Measurements from ENCODE around the gene CTDSP2.
"Not testable (repeated sequence)": the region's sequence is repeated elsewhere in the genome, so short reads cannot be mapped to it uniquely, and the experiment has no call there.

CTDSP2 gene

DNA sequence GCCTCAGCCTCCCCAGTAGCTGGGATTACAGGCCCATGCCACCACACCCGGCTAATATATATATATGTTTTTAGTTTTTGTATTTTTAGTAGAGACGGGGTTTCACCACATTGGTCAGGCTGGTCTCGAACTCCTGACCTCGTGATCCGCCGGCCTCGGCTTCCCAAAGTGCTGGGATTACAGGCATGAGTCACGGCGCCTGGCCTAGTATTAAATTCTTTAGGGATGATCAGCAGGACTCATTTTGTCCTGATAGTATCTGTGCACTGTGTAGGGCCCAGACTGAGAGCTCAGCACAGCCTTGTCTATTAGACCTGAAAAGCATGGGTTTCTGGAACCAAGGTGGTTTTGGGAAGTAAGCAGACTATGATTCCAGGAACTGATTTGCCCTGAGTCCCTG, 34.5 kb upstream of the CTDSP2 start:
- DNase-seq, result not testable (repeated sequence)

DNA sequence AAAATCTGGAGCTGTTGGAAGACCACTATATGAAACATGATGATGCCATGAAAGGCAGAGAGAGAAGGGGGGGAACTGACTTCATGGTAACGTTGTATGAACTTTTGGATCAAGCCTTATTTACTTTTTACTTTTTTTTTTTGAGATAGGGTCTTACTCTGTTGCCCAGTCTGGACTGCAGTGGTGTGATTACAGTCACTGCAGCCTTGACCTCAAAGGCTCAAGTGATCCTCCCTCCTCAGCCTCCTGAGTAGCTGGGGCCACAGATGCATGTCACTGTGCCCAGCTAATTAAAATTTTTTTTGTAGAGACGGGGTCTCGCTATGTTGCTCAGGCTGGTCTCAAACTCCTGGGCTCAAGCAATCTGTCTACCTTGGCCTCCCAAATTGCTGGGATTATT, 31.3 kb upstream of the CTDSP2 start:
- DNase-seq, result no peak

DNA sequence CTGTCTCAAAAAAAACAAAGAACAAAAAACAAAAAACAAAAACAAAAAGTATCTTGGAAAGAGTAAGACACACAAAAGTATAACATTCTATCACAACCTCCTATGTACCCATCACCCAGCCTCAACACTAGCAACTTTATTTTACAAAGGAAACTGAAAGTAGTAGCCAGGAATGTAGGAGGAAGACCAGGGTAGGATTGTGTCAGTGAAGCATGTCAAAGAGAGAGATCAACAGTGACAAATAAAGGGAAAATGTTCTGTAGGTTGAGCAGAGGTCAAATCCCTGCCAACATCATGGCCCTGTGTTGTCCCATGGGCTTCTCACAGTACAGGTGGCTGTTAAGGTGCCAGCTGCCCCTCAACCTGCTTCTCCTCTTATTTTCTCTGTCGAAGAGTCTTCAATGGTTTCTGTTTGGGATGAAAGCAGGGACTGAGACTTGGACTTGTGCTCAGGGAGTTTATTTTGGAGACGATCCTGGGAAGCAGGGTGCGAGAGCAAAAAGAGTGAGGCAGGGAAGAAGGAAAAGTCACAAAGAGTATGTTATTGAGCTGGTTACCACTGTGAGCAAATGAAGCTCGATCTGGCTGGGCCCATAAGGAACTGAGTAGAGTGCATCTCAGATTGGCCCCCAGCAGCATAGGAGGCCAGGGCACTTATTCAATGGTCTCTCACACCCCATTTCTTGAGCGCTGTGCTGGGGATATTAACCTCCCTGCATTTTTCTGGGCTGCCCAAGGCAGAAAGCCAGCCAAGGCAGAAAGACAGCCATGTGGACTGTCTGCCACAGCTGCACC, 29.4 kb upstream of the CTDSP2 start:
- DNase-seq, result no peak

DNA sequence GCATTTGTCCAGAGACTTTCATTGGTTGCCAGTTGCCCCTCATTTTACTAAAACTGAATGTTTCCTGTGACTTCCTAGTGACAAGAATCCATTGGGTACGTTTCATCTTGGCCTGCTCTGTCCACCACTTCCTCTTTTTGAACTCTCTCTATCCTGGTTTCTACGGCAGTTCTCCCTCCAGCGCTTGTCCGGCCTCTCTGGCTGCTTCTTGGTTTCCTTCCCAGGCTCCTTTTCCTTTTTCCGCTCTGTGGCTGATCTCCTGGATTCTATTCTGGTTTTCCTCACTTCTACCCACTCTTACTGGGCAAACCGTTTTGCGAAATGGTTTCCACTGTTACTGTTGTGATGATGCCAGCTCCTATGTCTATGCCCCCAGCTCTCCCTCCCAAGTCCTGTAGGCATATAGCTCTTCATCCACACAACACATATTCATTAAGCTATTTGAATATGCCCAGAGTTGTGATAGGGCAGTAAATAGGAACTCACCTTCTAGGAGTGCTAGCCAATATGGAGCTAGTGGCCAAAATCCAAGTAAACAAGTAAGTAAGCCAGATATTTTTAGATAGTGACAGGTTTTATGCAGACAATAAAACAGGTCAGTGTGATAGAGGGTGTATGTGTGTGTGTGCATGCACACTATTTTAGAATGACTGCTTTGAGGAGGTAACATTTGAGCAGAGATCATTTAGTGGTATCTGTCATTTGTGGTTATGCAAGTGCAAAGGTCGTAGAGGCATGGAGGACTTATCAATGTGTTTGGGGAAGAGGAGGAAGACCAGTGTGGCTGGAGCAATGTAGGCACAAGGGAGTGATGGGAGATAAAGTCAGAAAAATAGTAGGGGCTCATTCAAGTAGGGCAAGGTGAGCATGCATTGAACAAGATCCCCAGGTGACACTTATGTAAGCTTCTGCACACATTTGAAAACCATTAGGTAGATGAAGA, 27.9 kb upstream of the CTDSP2 start:
- no peak for DNase-seq

DNA sequence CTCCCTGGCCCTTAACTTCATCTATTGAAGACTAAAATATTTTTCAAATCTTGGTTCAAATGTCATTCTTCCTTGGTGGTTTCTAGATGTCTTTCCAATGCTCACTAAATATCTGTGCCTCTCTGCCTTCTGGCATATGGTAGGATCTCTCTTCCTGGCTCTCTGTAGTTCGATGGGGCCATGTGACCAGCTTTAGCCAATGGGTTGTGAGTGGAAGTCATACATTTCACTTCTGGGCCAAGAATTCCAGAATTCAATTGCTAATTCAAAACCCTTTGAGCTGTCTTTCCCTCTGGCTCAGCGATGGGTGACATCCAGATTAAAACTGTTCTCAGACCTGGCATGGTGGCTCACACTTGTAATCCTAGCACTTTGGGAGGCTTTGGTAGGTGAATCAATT, 25.8 kb upstream of the CTDSP2 start:
- DNase-seq, result no peak

DNA sequence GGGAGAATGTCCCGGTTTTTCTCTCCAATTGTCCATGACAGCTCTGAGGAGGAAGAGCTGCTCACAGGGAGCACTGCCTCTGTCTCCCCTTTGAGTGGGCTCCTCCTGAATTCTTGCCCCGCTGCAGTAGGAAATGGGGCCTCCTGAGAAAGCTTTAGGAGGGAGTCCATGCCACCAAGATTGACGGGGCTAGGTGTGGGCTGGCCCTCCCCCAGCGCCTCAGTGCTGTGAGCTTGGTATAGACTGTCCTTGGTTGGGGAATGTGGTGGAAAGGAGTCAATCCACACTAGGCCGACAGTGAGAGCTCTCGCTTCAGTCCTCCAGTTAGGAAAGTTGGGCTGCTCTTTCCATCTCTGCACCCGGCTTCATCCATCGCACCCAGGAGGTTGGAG, 23.4 kb upstream of the CTDSP2 start:
- DNase-seq, result no peak

DNA sequence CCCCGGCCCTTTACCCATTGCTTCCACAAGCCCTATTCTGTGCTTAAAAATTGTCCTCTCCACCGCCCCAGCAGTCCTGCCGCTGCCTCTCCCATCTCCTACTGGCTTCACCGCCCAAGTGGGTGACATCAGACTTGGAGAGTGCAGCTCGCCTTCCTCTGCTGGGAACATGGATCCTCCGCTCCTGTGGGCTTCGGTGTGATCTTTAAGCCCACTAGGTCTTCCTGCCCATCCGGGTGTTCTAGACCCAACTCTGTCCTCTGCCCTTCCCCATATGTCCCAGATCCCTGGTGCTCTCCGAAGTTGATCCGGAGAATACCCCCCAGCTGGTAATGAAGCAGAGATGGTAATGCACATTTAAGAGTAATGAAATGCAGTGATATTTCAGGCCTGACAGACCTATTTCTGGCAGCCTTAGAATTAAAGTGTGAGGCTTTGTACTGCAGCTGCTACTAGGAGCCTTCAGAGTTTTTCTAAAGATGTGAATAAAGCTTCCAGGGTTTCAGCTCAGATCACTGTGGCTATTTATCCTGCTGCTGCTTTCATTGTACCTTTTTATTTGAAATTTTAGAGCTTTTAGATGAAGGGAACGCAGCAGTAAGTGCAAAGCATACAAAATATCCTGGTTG, 22.9 kb upstream of the CTDSP2 start:
- DNase-seq, result no peak

DNA sequence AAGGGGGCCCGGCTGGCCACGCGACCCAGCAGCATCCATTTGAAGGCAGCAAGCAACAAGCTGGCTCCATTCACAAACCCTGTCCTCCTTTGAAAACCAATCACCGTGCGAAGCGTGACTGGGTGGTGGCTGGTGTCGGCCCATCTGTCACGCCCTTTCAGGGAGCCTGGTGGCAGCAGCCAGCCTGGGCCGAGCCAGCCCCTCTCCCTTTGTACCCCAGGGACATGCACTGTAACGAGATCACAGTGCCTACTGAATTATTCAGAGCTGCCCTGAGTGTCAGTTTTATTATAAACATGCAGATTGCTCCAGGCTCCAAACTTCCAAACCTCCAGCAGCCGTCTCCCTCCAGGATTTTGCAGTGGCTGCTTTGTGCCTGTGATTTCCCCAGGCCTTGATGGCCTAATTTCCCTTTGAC, 22.3 kb upstream of the CTDSP2 start:
- no peak for DNase-seq

DNA sequence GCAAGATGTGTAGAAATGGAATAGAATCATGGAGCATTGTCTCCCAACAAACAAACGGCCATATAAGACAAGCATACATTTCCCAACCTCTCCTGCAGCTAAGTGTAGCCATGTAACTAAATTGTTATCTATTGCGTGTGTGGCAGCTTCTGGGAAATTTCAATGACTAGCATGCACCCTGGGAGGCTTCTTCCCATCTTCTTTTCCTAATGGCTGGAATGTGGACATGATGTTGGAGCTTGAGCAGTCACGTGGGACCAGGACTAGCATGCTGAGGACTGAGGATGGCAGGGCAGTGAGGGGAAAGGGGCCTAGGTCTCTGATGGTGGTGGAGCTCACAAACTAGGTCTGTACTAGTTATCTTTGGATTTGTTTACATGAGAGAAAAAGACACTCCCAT, 21.7 kb upstream of the CTDSP2 start:
- no peak for DNase-seq

DNA sequence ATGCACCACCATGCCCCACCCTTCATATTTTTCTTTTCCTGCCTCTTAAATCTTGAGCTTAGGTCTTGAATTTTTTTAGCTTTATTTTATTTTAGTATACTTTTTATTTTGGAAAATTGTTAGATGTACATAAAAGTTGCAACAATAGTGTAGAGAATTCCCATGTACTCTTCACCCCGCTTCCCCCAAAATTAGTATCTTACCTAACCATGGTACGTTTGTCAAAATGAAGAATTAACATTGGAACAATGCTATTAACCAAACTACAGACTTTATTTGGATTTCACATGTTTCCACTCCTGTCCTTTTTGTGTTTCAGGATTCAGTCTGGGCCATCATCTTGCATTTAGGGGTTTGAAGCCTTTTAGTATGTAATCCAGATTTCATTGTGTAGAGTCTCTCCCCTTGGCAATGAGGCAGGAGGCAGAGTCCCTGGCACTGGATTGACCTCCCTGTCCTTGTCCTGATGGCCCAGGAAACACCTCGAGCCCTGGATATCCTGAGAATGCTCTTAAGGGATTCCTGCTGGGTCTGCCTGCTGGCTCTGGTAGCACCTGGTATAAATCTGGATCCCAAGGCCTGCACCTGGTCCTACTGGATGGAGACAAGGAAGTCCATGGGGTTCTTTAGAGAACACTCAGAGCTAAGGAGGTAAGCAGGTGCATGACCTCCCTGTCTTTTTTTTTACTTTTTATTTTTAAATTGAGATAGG, 19.9 kb upstream of the CTDSP2 start:
- DNase-seq, result no peak

DNA sequence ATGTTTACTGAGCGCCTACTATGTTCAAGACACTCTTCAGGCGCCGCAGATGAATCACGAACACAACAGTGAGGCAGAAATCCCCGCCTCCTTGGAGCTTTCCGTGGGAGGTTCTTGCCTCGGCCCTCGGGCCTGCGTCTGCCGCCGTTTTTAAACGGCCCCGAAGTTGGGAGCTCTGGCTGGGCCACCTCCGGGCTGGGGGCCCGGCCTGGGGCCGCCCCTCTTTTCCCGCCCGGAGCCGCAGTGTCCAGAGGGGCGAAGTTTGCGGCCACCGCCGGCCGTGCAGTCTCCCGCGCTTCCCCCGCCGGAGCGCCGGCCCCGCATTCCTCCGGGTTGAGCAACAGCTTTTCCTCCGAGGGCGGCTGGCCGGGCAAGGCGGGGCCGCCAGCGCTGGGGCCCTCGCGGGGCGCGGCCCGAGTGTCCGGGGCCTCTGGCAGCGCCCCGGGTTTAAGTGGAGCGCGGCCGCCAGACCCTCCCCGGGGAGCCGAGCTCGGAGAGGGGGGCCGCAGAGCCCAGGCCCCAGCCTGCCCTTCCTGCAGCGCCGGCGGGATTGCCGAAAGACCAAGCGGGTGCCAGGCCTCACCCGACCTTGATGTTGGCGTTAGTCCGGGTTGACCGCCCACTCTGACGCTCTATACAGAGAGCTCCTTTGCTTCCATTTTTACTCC, 18.7 kb upstream of the CTDSP2 start:
- peak; percentile 88 for DNase-seq

DNA sequence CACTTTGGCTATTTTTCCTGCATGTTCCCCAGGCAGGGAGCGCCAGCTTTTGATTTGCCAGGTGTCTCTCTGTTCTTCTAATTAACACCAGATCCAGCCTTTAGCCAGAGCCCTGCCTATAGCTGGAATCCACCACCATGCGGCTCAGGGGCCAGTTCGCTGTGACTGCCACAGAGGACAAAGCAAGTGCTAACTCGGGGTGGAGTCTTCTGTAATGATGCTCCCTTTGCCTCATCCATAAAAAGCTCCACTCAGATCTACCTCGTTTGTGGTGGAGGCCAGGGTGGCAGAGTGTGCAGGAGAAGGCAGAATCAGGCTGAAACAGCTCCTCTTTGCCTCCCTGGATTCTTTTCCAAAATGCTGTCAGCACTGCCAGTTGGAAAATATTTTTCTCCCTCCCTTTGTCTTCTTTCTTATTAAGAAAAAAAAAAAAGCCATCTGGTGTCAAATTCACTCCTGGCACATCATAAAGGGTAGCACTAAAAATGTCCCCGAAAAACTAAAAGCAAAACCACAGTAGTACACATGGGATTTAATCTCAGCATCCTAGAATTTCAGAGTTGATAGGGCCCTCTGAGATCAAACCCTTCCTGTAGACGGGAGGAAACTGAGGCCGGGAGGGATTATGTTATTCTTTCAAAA, 18.0 kb upstream of the CTDSP2 start:
- no peak for DNase-seq

DNA sequence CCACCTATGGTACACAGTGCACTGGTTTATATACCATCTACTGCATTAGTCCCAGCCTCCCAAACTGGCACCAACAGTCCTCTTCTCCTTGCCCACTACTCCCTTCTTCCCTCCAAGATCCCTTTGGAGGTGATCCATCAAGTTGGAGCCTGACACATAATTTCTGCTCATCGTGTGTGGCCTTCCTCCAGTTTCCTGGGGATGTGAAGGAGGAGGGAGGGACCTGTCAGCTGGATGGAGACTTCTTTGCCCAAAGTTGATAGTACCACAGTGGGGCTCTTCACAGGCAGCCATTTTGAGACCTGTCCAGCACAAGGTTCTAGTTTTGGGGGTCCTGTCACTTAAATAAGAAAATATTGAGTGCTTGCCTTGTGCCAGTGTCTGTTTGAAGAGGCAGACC, 17.1 kb upstream of the CTDSP2 start:
- no peak for DNase-seq

DNA sequence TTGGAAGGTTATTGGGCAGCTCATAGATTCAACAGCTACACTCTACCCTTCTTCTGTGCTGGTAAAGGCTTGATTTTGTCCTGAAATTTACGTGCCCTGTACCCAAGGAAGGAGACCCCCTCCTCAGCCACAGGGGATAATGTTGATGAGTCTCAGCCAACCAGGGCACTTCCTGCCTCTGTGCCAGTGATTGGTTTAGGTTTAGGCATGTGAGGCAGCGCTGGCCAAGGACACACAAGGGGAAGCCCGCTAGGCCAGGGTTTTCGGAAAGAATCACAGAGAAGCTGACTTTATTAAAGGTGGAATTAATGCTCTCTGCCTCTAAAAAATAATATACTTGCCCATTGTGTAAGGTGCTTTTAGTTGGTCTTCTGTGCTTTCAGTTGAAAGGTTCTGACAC, 15.4 kb upstream of the CTDSP2 start:
- DNase-seq, result no peak

DNA sequence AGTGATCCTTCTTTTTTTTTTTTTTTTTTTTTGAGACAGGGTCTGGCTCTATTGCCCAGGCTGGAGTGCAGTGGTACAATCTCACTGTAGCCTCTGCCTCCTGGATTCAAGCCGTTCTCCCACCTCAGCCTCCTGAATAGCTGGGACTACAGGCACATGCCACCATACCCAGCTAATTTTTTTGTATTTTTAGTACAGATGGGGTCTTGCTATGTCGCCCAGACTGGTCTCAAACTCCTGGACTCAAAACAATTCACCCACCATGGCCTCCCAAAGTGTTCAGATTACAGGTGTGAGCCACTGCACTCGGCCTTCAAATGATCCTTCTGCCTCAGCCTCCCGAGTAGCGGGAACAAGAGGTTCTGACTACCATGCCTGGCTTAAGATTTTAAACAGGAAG, 14.4 kb upstream of the CTDSP2 start:
- not testable (repeated sequence) for DNase-seq

DNA sequence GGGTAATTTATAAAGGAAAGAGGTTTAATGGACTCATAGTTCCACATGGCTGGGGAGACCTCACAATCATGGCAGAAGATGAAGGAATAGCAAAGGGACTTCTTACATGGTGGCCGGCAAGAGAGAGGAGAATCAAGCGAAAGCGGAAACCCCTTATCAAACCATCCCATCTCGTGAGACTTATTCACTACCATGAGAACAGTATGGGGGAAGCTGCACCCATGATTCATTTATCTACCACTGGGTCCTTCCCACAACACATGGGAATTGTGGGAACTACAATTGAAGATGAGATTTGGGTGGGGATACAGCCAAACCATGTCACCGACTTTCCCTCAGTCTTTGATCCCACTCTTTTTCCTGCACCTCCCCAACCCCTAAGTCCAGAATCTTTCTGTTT, 12.6 kb upstream of the CTDSP2 start:
- peak; percentile 1 for DNase-seq

DNA sequence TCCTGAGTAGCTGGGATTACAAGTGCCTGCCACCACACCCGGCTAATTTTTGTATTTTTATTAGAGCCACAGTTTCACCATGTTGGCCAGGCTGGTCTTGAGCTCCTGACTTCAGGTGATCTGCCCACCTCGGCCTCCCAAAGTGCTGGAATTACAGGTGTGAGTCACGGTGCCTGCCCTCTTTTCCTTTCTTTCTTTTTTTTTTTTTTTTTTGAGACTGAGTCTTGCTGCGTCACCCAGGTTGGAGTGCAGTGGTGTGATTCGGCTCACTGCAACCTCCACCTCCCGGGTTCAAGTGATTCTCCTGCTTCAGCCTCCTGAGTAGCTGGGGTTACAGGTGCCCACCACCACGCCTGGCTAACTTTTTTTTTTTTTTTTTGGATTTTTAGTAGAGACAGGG, 11.6 kb upstream of the CTDSP2 start:
- not testable (repeated sequence) for DNase-seq

DNA sequence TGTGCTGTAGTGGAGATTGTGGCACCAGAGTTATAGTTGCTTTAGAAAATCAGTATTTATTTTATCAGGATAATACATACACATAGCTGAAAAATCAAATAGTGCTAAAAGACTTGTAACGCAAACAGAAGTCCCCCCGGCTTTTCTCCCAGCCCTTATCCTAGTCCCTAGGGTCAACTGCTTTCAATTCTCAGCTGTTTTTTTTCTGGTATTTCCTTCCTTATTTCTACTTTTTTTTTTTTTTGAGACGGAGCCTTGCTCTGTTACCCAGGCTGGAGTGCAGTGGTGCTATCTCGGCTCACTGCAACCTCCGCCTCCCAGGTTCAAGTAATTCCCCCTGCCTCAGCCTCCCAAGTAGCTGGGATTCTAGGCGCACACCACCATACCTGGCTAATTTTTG, 8.4 kb upstream of the CTDSP2 start:
- DNase-seq, result no peak

DNA sequence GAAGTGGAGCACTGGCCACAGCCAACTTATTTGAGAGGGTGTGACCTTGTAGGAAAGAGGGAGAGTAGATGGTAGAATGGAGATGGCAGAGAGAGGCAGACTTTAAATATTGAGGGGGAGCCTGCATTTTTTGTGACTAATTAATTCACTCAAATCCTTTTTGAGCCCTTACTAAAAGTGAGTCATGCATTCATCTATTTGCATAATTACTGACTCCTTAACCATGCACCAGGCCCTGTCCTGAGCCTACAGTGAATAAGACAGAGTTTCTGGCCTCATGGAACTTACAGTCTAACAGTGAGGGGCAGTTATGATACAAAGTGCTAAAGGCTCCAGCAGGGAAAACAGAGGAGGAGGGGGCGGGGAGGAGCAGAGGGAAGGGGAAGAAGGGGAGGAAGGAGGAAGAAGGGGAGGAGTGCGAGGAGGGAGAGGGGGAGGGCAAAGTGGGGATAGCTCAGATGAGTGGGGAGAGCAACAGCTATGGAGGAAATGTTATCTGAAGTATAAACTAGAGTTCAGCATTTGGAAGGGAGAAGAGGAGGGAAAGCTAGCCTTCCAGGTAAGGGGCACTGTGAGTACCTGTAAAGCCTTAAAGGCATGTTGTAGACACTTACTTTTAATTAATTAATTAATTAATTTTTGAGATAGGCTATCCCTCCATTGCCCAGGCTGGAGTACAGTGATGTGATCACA, 7.5 kb upstream of the CTDSP2 start:
- no peak for DNase-seq

DNA sequence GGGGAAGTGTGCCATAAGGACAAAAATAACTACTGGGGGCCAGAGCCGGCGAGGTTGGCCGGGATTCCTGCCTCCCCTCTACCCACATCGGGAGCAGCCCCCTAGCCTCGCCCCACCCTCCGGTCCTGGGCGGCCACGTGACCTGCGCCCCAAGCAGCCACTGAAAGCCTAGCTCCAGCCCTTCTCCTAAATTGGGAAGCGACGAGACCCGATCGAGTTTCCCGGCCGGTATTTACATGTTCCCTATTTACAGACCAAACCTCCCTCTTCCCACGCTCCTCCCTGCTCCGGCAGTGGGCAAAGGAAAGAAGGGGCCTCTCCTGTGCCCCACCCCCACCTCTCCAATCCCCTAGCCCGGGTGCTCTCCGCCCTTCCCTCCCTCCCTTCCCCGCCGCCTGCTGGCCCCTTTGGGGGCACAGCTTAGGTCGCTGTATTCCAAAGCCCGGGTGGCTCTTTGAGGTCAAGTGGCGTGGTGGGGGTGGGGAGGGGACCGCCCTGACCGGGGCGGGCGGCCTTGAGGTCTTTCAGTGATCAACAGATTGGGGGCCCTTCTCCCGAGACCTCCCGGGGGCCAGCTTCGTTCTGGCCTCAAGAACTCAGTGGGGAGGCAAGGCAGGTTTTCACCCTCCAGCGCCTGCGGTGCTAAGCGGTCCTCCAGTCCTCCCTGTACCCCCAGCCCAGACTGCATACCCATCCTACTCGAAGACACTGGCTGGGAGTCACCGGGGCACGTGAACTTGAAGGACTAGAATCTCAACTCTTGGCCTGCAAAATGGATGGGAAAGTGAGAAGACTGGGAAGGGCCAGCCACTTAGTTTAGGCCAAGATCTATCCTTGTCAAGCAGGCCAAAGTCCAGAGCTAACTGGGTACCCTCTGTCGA, 6.3 kb upstream of the CTDSP2 start:
- no peak for DNase-seq

All from activated effector memory CD4-positive, alpha-beta T cell treated with anti-CD3 and anti-CD28 coated beads, Interleukin-2, amount 50 U/mL, for 16 hours (primary cell).